HCT116 (cell line): ENCODE measurements around the gene LRRN2. TPM values are rescaled to one million over a fixed set of nuclear protein-coding genes. Genes with fewer than 3 reads are reported as not detected.

ENCODE experiments used
- ATAC-seq: fragments of 200-7000 bp; cut with Tn5 transposase; 2 replicates; pipeline ENCODE4 v1.9.1; 2020; ENCODE audit warnings: mild to moderate bottlenecking, moderate library complexity
- BruUV-seq: library from RNA; stranded (reverse); fragments of 400-500 nt; replicated peaks from 2 replicates; lab custom pipeline; 2021; lab: Mats Ljungman, UMichigan
- CTCF ChIA-PET: fragments of 300-600 bp; sonication (Branson Sonifier 250); formaldehyde crosslinking; loops from one replicate; lab custom pipeline; 2021; ENCODE audit warnings: antibody characterized with exemption; lab: Charles Lee
- POLR2A ChIA-PET: fragments of 300-600, 350-600 bp; sonication (Branson Sonifier 250); formaldehyde crosslinking; loops from one replicate; lab custom pipeline; 2021; ENCODE audit warnings: antibody characterized with exemption; lab: Charles Lee
- RAD21 ChIA-PET, 2 experiments: fragments of 300-600 bp; sonication (Branson Sonifier 250); formaldehyde crosslinking; loops; one replicate each; lab custom pipeline; 2023; ENCODE audit warnings: low total read pairs in 2 of 2; ENCODE audit not compliant: uncharacterized antibody in 2 of 2, unreplicated experiment in 2 of 2, low non-redundant PET in 1 of 2; lab: Charles Lee
- DNase-seq: peaks from one replicate; pipeline ENCODE4 v3.0.0-alpha.2; 2010; ENCODE audit warnings: low read depth, low spot score
- H2AFZ ChIP-seq: fragments of 200-600 bp; shearing (Covaris generic), sonication (generic); 2 replicates; pipeline ENCODE4 v1.6.1; 2017; ENCODE audit warnings: low read depth, mixed run types, mixed read lengths, antibody characterized with exemption, low read length; ENCODE audit not compliant: poor library complexity, severe bottlenecking
- H3K27ac ChIP-seq: 2 replicates; pipeline ENCODE4 v1.5.1; 2012; ENCODE audit warnings: low read depth, low read length
- H3K27me3 ChIP-seq: fragments of 200-600 bp; sonication (generic); 2 replicates; pipeline ENCODE4 v1.6.1; 2016; ENCODE audit warnings: mixed run types, low read length, mixed read lengths; ENCODE audit not compliant: insufficient read depth
- H3K36me3 ChIP-seq, 2 experiments: fragments of 200-500 bp in 1 of 2; fragments of 200-600 bp in 1 of 2; sonication (Bioruptor generic) in 1 of 2; sonication (generic) in 1 of 2; 2 replicates each; pipeline versions ENCODE4 v1.5.1 to v1.6.1; 2014 to 2016; ENCODE audit warnings: low read length in 2 of 2, inconsistent platforms in 1 of 2, mixed read lengths in 1 of 2, mixed run types in 1 of 2; ENCODE audit not compliant: insufficient read depth in 2 of 2, control insufficient read depth in 1 of 2
- H3K4me1 ChIP-seq, 2 experiments: fragments of 200-600 bp in 1 of 2; sonication (generic) in 1 of 2; 2 replicates each; pipeline versions ENCODE4 v1.5.1 to v1.6.1; 2012 to 2017; ENCODE audit warnings: low read length in 2 of 2, inconsistent platforms in 1 of 2, mild to moderate bottlenecking in 1 of 2, mixed read lengths in 1 of 2, mixed run types in 1 of 2, moderate library complexity in 1 of 2; ENCODE audit not compliant: insufficient read depth in 2 of 2, control insufficient read depth in 1 of 2
- H3K4me2 ChIP-seq: fragments of 200-600 bp; sonication (generic); 2 replicates; pipeline ENCODE4 v1.6.1; 2017; ENCODE audit warnings: mixed run types, low read length, mixed read lengths
- H3K4me3 ChIP-seq, 2 experiments: fragments of 200-600 bp in 1 of 2; sonication (generic) in 1 of 2; replicated peaks in 1 of 2; 2 replicates each; pipeline ENCODE4 v1.5.1; 2011 to 2016; ENCODE audit warnings: low read length in 2 of 2, control low read depth in 1 of 2, low read depth in 1 of 2, mild to moderate bottlenecking in 1 of 2, mixed read lengths in 1 of 2, mixed run types in 1 of 2
- H3K79me2 ChIP-seq: fragments of 200-600 bp; sonication (generic); 2 replicates; pipeline ENCODE4 v1.6.1; 2017; ENCODE audit warnings: mild to moderate bottlenecking, mixed run types, low read length, moderate library complexity, mixed read lengths; ENCODE audit not compliant: insufficient read depth
- H3K9ac ChIP-seq: fragments of 200-600 bp; sonication (generic); 2 replicates; pipeline ENCODE4 v1.6.1; 2016; ENCODE audit warnings: low read length, mixed read lengths
- H3K9me2 ChIP-seq: fragments of 200-600 bp; sonication (generic), shearing (Covaris generic); 2 replicates; pipeline ENCODE4 v1.6.1; 2017; ENCODE audit warnings: mixed run types, mild to moderate bottlenecking, moderate library complexity; ENCODE audit not compliant: insufficient read depth
- H3K9me3 ChIP-seq, 2 experiments: fragments of 200-500 bp in 1 of 2; fragments of 200-600 bp in 1 of 2; sonication (Bioruptor generic) in 1 of 2; sonication (generic) in 1 of 2; 2 replicates each; pipeline ENCODE4 v1.6.1; 2014 to 2017; ENCODE audit warnings: low read length in 2 of 2, mixed read lengths in 2 of 2, inconsistent platforms in 1 of 2, low read depth in 1 of 2, mild to moderate bottlenecking in 1 of 2, mixed run types in 1 of 2, moderate library complexity in 1 of 2; ENCODE audit not compliant: control insufficient read depth in 1 of 2, insufficient read depth in 1 of 2
- H4K20me1 ChIP-seq: fragments of 200-600 bp; sonication (generic), shearing (Covaris generic); 2 replicates; pipeline ENCODE4 v1.6.1; 2017; ENCODE audit warnings: mixed run types, mild to moderate bottlenecking, moderate library complexity; ENCODE audit not compliant: insufficient read depth
- ATF3 ChIP-seq: IDR thresholded peaks from 2 replicates; pipeline ENCODE4 v1.6.1; 2012
- EZH2 ChIP-seq: fragments of 200-600 bp; sonication (generic); IDR thresholded peaks from 2 replicates; pipeline ENCODE4 v1.6.1; 2017; ENCODE audit warnings: antibody characterized with exemption, mixed run types
- EZH2phosphoT487 ChIP-seq: fragments of 200-600 bp; IDR thresholded peaks from 2 replicates; pipeline ENCODE4 v1.6.1; 2018; ENCODE audit warnings: antibody characterized with exemption, borderline replicate concordance
- JUND ChIP-seq: IDR thresholded peaks from 2 replicates; pipeline ENCODE4 v1.6.1; 2012
- RAD21 ChIP-seq: IDR thresholded peaks from 2 replicates; pipeline ENCODE4 v1.6.1; 2012; ENCODE audit warnings: low read depth, mild to moderate bottlenecking
- SIN3A ChIP-seq: IDR thresholded peaks from 2 replicates; pipeline ENCODE4 v1.6.1; 2012; ENCODE audit warnings: low read depth
- SP1 ChIP-seq: IDR thresholded peaks from 2 replicates; pipeline ENCODE4 v1.6.1; 2012; ENCODE audit warnings: low read depth
- SRF ChIP-seq: IDR thresholded peaks from 2 replicates; pipeline ENCODE4 v1.6.1; 2012; ENCODE audit warnings: low read depth
- ZBTB33 ChIP-seq: IDR thresholded peaks from 2 replicates; pipeline ENCODE4 v1.6.1; 2011; ENCODE audit warnings: mild to moderate bottlenecking, low read length, moderate library complexity; ENCODE audit not compliant: insufficient replicate concordance; ENCODE audit errors: extremely low read depth
- intact Hi-C: fragments of 100-400 bp; cut with micrococcal nuclease; formaldehyde crosslinking; loops from 2 replicates; pipeline ENCODE4 v1.10.0; 2022
- total RNA-seq: library from RNA; stranded (reverse); gene quantifications from one replicate; pipeline ENCODE4 v1.2.1, GENCODE V29; 2021; ENCODE audit not compliant: unreplicated experiment
- TF ChIP-seq, protein P1 (sequence below): IDR thresholded peaks from 2 replicates; pipeline ENCODE4 v1.6.1; 2012

The LRRN2 gene
- total RNA-seq, 1 experiment from 2014 or later = 3.2 TPM

- TF ChIP-seq, protein P1, sequence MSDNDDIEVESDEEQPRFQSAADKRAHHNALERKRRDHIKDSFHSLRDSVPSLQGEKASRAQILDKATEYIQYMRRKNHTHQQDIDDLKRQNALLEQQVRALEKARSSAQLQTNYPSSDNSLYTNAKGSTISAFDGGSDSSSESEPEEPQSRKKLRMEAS = no peak
These were observed 48.5 kb upstream of the LRRN2 start (continued) for GRCh38 chr1:204733869-204734596.

GRCh38 chr1:204733289-204733688 is 47.8 kb upstream of the LRRN2 start:
- BruUV-seq = no TSS peak
- H2AFZ ChIP-seq = no peak overlapping the region
- peaks cover 0 to 4% of the 10 kb centered on the region in 2 experiments; a peak in 1 of 4 replicates for H3K9me3 ChIP-seq
- no peak overlapping the region for H3K9ac ChIP-seq
- H3K4me3 ChIP-seq = no peak overlapping the region
- H3K36me3 ChIP-seq = no peaks in the 10 kb centered on the region
- ChIA-PET RAD21 (no interaction called here), CTCF (no interaction called here), POLR2A (no interaction called here)
- intact Hi-C loops = no loop called here
- no peaks in the 10 kb centered on the region for H3K4me1 ChIP-seq
- H3K9me2 ChIP-seq = no peaks in the 10 kb centered on the region
- ATAC-seq (no peak), DNase-seq (no peak)
- no peak overlapping the region for H3K27ac ChIP-seq
- no peaks in the 10 kb centered on the region for H3K79me2 ChIP-seq
- H4K20me1 ChIP-seq = no peaks in the 10 kb centered on the region
- TF ChIP-seq EZH2phosphoT487 = no peak
- TF ChIP-seq JUND = no peak
- no peak for TF ChIP-seq ATF3
- no peak overlapping the region for H3K4me2 ChIP-seq
- H3K27me3 ChIP-seq = no peaks in the 10 kb centered on the region

DNA sequence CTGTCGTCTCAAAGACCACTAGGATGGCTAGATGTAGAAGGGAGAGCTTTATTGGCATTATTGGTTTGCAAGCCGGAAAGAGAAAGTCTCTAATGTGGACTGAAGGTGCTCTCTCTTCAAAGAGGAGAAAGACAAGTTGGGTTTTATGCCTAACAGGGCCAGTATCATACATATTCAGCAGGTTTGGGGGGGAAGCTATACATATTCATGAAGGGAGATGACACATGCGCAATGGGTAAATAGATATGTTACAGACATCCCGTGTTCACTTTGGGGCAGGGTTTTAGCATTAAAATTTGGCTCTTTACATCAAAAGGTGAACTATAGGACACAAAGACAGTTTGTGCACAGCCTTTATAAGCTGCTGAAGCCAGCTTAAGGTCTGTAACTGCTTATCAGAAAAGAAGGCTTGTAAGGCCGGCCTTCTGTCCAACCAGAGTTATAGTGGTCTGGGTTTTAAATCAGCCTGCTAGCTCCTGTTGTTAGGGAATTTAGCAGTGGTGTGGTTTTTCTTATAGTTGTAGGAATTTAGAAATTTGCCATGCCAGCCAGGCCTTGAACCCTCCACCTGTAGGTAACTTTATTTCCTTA is 46.5 kb upstream of the LRRN2 start:
- POLR2A ChIA-PET = no interaction called here
- Histone ChIP-seq H4K20me1 (no peaks in the 10 kb centered on the region), H3K27ac (no peak overlapping the region)
- no peak for TF ChIP-seq EZH2
- TF ChIP-seq ZBTB33 = no peak
- no peak for TF ChIP-seq SRF
- no peak for TF ChIP-seq SP1
- TF ChIP-seq, protein P1 = no peak
- no peak for TF ChIP-seq SIN3A
- no peak for TF ChIP-seq RAD21

More for the DNA sequence above, 46.5 kb upstream of the LRRN2 start:
- intact Hi-C loops = no loop called here
- no TSS peak for BruUV-seq
- Histone ChIP-seq H3K4me1 (no peaks in the 10 kb centered on the region), H3K79me2 (no peaks in the 10 kb centered on the region), H3K9ac (no peak overlapping the region), H3K9me2 (no peaks in the 10 kb centered on the region), H3K4me3 (no peak overlapping the region), H3K9me3 (no peaks in the 10 kb centered on the region; a peak in 1 of 4 replicates), H3K27me3 (no peaks in the 10 kb centered on the region), H3K4me2 (no peak overlapping the region), H2AFZ (no peak overlapping the region), H3K36me3 (no peaks in the 10 kb centered on the region)
- CTCF ChIA-PET = interaction anchor here (1.3 kb wide), 1 partner anchor 15 kb away, joined by 6 read pairs; no protein-coding TSS in a partner anchor
- DNase-seq = no peak
- ATAC-seq = no peak
- RAD21 ChIA-PET = no interaction called here
